HG03039 (cell line): ENCODE data around the gene ACACA.

Source experiments
- ATAC-seq: cut with Tn5 transposase; IDR thresholded peaks from one replicate; pipeline ENCODE4 v1.9.1; 2021; ENCODE audit warnings: mild to moderate bottlenecking, moderate library complexity; ENCODE audit not compliant: unreplicated experiment

Gene ACACA

DNA sequence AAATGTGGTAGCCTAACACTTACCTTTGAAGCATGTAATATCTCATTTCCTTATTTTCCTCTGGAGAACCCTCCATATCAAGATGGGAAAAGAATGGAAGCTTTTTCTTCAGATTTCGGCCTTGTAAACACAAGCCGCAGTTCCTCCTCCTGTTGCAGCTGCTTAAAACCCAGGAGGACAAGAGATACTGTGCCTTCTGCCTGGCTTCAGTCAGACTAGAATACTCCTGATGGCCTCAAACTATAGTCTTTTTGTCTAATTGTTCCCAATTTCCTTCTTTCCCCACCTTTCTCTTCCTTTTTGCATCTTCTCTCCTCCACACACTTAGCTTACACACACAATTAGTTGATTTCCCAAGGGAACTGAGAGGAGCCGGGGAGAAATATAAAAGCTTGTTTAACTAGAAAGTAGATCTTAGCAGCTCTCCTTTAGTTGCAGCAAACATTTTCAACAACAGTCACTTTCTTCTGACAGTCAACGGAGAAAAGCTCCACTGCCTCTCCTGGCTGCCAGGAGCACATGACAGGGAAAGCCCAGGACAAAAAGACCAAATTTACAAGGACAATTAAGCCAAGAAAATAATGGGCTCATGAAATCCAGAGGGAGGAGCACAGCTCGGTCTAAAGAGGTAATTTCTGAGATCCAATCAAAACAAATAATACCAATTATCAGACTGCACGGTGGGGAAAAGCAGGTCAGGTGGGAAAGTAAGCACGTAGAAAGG is 107.2 kb downstream of the ACACA start:
- no peak for ATAC-seq

DNA sequence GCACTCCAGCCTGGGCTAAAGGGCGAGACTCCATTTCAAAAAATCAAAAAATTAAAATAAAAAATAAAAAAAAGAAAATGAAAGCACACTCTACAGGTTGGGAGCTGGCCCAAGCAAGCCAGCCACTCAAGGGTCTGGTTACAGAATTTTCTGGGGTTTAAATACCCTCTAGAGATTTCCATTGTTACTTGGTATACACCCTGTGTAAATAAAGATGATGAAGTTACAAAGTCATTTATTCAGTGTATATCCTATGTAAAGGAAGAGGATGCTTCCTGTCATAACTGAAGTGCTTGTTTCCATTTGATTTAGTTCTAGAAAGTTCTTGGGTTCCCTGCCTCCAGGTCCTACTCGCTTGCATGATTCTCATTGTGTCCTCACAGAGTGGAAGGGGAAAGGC is 110.7 kb downstream of the ACACA start:
- no peak for ATAC-seq

DNA sequence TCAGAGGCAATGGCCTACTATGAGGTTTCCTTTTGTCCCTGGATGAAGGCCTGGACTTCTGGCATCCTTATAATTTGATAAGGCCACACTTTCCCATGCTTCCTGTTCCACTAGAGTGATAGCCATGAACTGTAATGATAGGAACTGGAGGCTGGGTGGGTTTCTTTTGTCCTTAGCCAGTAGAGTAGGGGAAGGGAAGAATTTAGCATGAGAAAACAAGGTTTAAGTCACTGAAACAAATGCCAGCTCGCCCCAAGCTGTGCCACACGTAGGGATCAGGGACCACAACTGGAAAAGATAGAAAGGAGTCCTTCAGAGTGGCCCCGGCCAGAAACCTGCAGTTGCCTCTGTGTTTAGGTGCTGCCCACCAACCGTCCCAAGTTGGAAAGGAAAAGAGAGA is 111.7 kb downstream of the ACACA start:
- no peak for ATAC-seq

DNA sequence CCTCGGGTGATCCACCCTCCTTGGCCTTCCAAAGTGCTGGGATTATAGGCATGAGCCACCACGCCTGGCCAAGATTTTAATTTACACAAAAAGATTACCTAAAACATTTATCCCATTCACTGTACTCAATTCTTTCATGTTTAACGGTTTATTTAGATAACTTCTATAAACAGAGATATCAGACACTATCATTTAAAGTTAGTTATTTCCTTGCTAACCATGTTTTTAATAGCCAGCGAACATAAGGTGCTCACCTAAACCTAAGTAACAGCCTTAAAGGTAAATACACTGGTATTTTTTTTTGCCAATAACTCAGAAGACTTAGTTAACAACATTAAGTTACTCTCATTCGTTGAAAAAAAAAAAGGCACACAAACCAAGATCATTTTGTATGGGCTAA is 112.9 kb downstream of the ACACA start:
- ATAC-seq: no peak

DNA sequence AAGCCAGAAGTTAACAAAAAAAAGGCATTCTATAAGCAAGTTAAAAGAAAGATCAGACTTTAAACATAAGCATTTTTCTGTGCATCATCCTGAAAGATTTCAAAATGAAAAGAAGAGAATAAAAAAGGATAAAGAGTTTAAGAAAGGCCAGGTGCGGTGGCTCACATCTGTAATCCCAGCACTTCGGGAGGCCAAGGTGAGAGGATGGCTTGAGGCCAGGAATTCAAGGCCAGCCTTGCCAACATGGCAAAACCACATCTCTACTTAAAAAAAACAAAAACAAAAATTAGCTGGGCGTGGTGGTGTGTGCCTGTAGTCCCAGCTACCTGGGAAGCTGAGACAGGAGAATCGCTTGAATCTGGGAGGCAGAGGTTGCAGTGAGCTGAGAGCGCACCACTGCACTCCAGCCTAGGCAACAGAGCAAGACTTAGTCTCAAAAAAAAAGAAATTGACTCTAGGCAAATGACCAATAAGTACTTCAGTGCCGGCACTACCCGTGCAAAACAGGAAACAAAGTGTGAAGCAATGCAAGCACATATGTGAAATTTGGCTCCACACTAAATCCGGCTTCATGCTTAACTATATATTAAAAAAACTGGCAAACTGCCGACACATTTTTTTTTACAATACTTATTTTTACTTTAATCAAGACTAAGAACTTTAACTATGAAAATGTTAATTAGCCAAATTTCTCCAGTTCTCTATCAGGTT is 114.1 kb downstream of the ACACA start:
- ATAC-seq: no peak

DNA sequence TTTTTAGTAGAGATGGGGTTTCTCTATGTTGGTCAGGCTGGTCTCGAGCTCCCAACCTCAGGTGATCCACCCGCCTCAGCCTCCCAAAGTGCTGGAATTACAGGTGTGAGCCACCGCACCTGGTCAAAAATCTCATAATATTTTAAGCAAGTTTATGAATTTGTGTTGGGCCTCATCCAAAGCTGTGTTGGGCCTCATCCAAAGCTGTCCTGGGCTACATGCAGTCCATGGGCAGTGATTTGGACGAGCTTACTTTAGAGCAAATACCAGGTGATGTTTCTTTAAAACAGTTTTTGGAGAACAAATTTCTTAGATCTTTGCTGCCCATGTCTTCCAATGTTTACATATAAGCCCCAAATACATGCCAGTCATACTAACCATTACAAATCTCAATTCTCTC is 115.3 kb downstream of the ACACA start:
- no peak for ATAC-seq

DNA sequence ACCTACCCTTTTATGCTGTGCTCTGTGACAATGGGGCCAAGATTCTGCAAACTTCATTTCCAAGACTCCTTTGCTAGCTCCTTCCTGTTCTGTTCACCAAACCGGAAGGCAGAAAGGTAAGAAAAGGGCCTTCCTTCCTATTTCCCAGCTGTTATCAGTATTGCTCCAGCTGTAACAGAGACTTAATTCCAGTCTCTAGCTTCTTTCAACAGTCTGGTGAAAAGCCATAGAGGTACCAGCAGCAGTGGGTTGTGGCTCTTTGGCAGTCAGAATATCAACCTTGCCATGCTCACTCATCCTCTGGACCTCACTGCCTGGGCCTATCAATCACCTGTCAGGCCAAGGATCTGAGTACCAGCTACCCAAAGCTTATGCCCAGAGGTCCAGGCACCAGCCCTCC is 120.2 kb downstream of the ACACA start:
- no peak for ATAC-seq

DNA sequence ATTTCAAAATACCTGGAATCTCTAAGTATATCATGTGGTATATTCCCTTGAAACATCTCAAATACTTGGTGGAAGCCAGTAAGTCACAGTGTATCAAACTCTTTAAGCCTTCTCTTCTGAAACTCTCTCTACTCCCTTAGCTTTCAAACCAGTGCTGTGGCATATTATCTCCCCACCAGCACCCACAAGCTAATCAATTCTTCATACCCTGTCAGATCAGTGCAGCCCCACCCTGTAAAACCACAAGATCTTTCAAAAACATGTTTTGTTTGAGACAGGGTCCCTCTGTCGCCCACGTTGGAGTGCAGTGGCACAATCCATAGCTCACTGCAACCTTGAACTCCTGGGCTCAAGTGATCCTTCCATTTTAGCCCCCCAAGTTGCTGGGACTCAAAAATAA is 122.4 kb downstream of the ACACA start:
- no peak for ATAC-seq

DNA sequence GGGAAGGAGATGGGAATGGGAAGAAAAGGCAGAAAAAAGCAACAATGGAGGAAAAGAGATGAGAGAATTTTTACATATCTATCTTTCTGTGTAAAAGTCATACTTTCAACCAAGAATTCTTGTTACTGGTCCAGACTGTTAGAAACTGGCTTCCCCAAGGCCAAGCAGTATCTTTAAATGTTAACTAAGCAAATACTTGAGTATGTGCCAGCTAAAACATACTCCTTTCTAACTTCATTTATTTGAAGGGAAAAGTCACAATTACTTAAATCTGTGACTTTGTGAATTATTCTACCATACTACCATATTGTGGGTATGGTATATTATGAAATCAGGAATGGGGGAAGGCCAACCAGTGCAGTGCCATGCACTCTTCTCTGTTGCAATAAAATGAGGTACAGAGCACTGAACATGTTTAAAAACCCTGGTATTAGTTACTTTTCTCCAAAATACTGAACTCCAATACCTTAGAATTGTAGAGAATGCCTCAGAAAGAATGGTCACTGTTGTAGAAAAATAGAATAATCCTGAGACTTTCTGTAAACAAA is 123.1 kb downstream of the ACACA start:
- ATAC-seq: no peak

DNA sequence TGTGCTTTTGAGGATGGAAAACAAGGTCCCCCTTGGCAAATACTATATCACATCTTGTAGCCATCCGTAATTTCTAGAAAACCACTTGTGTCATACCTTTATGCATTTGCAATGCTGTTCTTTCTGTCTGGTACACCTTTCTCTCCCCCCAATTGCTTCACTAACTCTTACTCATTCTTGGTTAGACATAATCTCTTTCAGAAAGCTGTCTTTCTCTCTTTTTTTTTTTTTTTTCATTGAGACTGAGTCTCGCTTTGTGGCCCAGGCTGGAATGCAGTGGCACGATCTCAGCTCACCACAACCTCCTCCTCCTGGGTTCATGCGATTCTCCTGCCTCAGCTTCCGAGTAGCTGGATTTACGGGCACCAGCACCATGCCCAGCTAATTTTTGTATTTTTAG is 125.8 kb downstream of the ACACA start:
- no peak for ATAC-seq

DNA sequence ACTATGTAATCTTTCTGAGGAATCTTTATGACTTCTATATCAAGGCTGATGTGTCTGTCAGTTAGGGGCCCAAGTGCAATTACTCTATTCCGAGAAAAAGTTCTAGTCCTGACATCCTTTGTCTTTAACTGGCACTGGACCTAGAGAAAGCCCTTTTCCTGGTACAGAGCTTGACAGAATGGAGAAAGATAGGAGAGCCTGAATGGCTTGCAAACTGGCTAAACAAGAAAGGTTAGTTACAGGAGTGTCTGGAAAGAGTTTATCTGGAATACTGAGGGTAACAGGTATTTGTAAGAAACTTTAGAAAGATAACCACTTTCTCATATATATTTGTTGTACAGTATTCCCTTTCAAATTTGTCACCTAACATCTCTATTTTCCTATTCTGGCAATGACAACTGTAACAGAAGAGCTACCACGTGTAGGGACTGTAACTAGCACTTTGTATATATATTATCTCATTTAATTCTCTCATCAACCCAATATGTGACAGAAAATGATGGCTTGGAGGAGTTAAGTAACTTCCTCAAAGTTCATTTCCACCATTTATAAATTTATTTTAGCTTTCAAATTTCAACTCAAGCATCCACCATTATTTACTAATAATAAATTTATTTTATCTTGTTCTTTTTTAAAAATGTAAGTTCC is 128.3 kb downstream of the ACACA start:
- no peak for ATAC-seq

DNA sequence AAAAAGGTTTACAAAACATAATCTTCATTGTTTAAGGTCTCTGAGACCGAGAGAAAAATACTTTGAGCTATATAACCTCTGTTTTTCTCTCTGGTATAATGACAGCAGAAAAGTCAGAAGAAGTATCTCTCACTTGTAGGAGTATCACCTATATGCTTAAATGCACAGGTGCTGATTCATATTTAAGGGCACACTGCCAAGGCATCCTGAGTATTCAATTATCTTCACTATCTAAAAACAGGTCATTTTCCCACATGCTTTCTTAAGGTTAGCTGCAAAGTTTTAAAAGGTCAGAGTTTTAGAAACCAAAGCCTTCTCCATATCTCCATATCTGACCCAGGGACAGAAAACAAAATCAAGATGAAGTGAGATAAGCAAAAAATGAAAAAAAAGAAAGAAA is 130.2 kb downstream of the ACACA start:
- ATAC-seq: no peak

DNA sequence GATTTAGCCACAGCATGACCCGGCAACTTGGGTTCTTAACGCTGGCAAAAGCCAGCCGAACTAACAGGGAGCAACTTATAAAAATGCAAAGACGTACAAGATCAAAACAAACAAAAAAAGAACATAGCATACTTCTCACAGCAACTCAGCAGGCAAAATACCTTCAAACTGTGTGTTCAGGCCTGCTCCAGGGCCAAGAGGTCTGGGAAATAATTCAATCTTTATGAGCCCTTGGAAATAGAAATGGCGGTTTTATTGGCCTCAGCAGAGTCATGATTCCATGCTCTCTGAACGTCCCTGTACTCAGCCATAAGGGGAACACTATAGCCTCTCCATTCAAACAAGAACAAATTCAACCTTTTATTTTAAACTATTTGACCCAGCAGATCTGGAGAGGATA is 132.2 kb downstream of the ACACA start:
- no peak for ATAC-seq

DNA sequence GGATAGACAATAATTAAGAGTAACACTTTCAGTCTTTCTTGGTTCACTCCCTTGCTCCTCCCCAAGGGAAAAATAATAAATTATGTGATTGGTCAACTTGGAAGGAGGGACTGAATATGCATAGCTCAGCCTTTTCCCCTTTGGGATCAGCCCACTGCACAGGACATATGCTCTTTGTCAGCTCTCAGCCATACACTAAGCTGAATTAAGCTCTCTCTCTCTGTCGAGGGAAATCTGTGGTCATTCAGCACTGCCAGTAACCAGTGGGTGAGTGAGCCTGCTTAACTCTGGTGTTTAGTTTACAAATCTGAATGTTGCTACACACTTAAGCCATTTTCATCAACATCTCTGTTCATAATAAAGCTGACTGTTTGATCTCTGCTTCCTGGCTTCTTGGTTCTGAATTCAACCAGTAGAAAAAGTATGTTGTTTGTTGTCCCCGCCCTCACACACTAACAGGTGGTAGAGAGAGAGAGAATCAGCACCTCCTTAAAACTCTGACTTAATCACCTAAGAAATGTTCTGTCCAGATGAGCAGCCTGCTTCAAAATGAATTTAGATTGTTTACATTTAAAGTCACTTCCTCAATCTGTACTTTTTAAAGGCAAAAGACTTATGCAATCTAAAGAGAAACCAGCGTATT is 133.1 kb downstream of the ACACA start:
- ATAC-seq: no peak

DNA sequence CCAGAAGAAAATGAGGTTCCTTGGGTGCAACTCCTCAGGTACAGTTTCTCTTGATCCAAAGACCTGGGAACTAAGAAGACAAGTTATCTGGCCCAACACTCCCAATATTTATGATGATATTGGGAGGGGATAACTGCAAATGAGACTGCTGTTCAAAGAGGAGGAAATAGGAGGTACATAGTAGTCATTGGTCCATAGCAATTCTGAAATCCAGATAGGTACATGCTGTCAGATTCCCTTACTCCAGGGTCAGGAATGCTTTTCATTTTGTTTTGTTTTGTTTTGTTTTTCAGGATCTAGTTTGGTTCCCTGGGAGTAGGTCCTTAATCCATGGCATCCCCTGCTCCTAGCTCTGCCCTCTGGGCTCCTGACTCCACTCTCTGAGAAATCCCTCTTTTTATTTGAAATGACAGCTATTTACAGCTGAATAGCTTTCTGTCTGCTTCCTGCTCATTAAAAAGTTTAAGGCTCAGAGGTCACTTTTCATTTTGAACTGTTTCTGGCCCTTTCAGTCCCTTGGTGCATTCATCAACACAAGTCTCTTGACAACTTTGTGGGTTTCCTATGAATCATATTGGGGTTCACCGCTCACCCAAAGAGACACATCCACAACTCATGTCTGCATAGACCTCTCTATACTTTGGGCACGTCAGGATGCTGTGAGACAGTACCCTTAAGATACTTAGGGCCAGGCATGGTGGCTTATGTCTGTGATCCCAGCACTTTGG is 141.0 kb downstream of the ACACA start:
- ATAC-seq: no peak

DNA sequence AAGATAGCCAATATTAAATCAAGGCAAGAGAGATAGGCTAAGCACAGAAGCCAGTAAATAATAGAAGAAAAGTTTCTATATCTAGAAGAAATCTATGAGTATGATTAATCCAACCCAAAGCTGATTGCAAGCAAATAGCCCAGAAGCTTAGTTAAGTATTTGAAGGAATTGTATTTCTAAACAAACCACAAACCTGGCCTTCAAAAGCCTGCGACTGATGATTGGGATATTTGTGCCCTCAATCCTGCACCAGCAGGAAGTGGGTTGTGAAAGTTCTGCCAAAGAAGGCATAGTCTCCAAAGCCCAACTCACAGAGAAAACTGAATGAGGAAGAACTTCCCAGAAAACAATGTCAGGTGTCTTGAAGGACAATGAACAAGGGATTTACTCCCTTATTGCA is 145.3 kb downstream of the ACACA start:
- no peak for ATAC-seq

DNA sequence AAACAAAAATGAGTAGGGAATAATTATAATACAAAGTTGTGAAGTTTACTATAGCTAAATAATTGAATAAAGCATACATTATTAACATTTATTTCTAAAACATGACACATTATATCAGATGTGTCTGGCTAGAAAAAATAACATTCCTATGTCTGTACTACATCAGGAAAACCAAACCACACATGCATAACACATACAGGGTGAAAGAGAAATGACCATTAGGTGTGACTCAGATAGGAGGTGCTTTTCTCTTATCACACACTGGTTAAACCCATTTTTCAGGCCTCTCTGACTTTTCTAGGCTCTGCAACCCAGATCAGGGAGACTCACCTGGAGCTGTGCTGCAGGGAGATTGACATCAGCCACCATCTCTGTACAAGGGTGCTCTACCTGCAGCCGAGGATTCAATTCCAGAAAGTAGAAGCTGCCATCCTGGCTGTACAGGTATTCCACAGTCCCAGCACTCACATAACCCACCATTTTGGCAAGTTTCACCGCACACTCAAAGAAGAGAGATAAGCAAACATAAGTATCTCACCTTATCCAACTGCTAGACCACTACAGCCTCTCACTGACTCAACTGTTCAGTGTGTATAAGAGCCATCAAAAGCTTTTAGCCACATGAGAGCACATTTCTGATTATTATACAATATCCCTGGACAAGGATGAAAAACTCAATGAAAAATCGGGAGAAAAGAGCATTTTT is 147.5 kb downstream of the ACACA start:
- no peak for ATAC-seq

DNA sequence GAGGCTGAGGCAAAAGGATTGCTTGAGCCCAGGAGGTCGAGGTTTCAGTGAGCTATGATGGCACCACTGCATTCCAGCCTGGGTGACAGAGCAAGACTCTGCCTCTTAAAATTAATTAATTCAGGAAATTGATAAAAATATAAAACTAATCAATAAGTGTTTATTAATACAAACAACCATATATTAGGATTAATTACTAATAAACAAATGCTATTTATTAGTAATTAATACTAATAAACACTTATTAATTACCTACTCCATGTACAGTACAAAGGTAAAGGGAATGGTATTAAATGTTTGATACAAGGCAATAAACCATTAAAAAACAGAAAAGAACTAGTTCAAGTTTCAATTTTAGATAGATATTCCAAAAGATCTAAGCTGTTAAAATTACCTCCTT is 150.0 kb downstream of the ACACA start:
- no peak for ATAC-seq

DNA sequence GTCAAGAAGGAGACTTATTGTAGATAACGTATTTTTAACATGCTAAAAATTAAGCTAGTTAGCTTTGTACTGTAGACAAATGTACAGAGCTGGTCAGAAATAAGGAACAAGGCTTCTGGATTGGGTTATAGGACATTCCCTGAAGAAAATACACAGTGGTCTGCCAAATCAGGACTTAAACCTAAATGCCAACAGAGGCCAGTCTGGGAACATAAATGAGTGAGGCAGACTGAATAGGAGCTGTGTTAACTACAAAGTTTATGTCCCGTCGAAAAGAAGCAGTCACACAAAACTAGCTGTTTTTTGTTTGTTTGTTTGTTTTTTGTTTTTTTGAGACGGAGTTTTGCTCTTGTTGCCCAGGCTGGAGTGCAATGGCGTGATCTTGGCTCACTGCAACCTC is 151.2 kb downstream of the ACACA start:
- ATAC-seq: no peak

DNA sequence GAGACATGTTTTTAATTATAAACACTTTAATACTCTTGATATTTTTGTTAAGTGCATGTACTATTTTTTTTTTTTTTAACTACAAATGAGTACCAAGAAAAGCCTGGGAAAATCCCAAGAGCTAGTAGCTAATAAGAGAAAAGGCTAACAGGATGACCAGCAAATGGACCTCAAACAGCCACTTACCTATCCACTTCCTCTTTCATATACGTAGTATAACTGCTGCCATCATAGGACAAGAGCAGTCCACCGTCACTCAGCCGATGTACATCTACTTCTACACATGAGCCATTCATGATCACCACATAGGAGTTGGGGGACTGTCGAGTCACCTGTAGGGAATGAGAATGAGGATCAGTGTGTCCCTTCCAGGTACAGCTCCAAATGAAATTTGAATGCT is 158.8 kb downstream of the ACACA start:
- ATAC-seq: no peak
